SU-DHL-6 (cell line): ENCODE data around the gene WWC1.
"Not testable (repeated sequence)": the region's sequence is repeated elsewhere in the genome, so short reads cannot be mapped to it uniquely, and the experiment has no call there.

Source experiments
- H2AFZ ChIP-seq: fragments of 200-600 bp; sonication (generic); 2 replicates; pipeline ENCODE4 v1.6.1; 2014; ENCODE audit warnings: low read depth, mild to moderate bottlenecking, moderate library complexity, mixed read lengths, antibody characterized with exemption, low read length; ENCODE audit not compliant: severe bottlenecking
- H3F3A ChIP-seq: fragments of 200-600 bp; shearing (Covaris generic); 2 replicates; pipeline ENCODE4 v1.6.0; 2016; ENCODE audit warnings: antibody characterized with exemption, mild to moderate bottlenecking; ENCODE audit not compliant: insufficient read depth
- H3K27ac ChIP-seq: fragments of 200-600 bp; sonication (generic); 2 replicates; pipeline ENCODE4 v1.5.1; 2016; ENCODE audit warnings: low read depth, mild to moderate bottlenecking, low read length, moderate library complexity, mixed read lengths
- H3K27me3 ChIP-seq: fragments of 200-600 bp; sonication (generic), shearing (Covaris generic); 2 replicates; pipeline ENCODE4 v1.6.0; 2014; ENCODE audit warnings: mild to moderate bottlenecking, low read length
- H3K36me3 ChIP-seq: fragments of 200-600 bp; sonication (generic); 2 replicates; pipeline ENCODE4 v1.6.1; 2014; ENCODE audit warnings: mild to moderate bottlenecking, low read length, mixed read lengths
- H3K4me2 ChIP-seq: fragments of 300-600, 200-600 bp; shearing (Covaris generic), sonication (generic); 2 replicates; pipeline ENCODE4 v1.6.0; 2014; ENCODE audit warnings: low read length, low read depth, mild to moderate bottlenecking; ENCODE audit not compliant: poor library complexity, severe bottlenecking
- H3K4me3 ChIP-seq: fragments of 200-600 bp; sonication (generic); 2 replicates; pipeline ENCODE4 v1.5.1; 2014; ENCODE audit warnings: antibody characterized with exemption, low read length, mild to moderate bottlenecking, mixed read lengths; ENCODE audit not compliant: insufficient read depth, poor library complexity, severe bottlenecking
- H3K79me2 ChIP-seq: fragments of 200-600 bp; sonication (generic); 2 replicates; pipeline ENCODE4 v1.6.1; 2014; ENCODE audit warnings: mild to moderate bottlenecking, low read length, moderate library complexity; ENCODE audit not compliant: insufficient read depth
- H3K9ac ChIP-seq: fragments of 200-600 bp; sonication (generic); 2 replicates; pipeline ENCODE4 v1.7.0; 2014; ENCODE audit warnings: mild to moderate bottlenecking, low read length
- H3K9me2 ChIP-seq: fragments of 200-600 bp; sonication (generic); replicated peaks from 2 replicates; pipeline ENCODE4 v1.6.1; 2014; ENCODE audit warnings: low read length; ENCODE audit not compliant: insufficient read depth
- H3K9me3 ChIP-seq: fragments of 200-600 bp; sonication (generic); 2 replicates; pipeline ENCODE4 v1.6.1; 2014; ENCODE audit warnings: low read length, mixed read lengths; ENCODE audit not compliant: insufficient read depth
- H4K20me1 ChIP-seq: fragments of 200-600 bp; sonication (generic); 2 replicates; pipeline ENCODE4 v1.6.1; 2014; ENCODE audit warnings: low read depth, mild to moderate bottlenecking, antibody characterized with exemption, low read length, moderate library complexity, mixed read lengths
- CTCF ChIP-seq: fragments of 200-600 bp; sonication (generic); IDR thresholded peaks from one replicate; pipeline ENCODE4 v1.5.1; 2017; ENCODE audit warnings: antibody characterized with exemption, mild to moderate bottlenecking, low read length, moderate library complexity; ENCODE audit not compliant: insufficient read depth, poor library complexity, severe bottlenecking
- EZH2phosphoT487 ChIP-seq: fragments of 200-600 bp; sonication (generic), shearing (Covaris generic); conservative IDR thresholded peaks from 2 replicates; pipeline ENCODE4 v1.6.1; 2018; ENCODE audit warnings: mild to moderate bottlenecking, antibody characterized with exemption, low read length, moderate library complexity, mixed read lengths

Gene WWC1

DNA sequence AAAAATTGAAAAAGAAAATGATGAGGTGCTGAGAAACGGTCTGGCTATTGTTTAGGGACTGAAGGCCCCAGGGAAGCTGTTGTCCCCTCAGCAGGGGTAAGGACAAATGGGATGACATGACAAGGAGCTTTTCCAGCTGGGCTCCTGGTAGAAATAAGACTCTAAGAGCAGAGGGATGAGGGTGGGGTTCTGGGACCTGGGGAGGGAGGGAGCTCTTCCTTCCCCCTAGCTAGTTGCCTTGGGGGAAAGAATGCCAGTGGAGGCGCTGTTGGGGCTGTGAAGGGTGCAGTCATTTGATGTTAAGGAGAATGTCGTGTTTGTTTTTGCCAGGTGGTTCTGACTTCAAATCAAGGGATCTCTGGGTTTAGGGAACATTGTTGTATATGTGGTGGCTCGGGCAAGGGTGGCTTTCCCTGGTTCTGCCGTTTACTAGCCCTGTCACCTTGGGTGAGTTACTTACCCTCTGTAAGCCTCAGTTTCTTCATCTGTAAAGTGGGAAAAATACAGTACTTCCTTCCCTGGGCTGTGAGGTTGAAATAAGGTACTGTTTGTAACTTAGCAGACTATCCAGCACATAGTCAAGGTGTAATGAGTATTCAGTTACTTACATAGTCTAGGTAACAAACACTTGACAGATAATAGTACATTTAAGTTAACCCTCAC, 47.8 kb downstream of the WWC1 start:
- Histone ChIP-seq H3K27ac (no peak overlapping the region), H3K79me2 (no peaks in the 10 kb centered on the region)

DNA sequence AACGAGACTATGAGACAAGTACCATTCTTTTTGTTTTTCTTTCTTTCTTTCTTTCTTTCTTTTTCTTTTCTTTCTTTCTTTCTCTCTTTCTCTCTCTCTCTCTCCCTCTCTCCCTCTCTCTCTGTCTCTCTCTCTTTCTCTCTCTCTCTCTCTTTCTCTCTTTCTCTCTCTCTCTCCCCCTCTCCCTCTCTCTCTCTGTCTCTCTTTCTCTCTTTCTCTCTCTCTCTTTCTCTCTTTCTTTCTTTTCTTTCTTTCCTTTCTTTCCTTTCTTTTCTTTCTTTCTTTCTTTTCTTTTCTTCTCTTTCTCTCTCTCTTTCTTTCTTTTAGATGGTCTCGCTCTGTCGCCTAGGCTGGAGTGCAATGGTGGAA, 48.3 kb downstream of the WWC1 start:
- H4K20me1 ChIP-seq, H3K9me3 ChIP-seq, H3K27me3 ChIP-seq, H3K36me3 ChIP-seq, H3K9me2 ChIP-seq, H3K4me2 ChIP-seq, H3K4me3 ChIP-seq, H3F3A ChIP-seq, H3K27ac ChIP-seq, H3K9ac ChIP-seq, H3K79me2 ChIP-seq, H2AFZ ChIP-seq: not testable (repeated sequence)

More for the DNA sequence above, 47.8 kb downstream of the WWC1 start:
- no peaks in the 10 kb centered on the region for H3K27me3 ChIP-seq
- no peak overlapping the region for H3K9ac ChIP-seq
- no peaks in the 10 kb centered on the region for H3K9me3 ChIP-seq
- H3K4me3 ChIP-seq = no peak overlapping the region
- no peaks in the 10 kb centered on the region for H3F3A ChIP-seq
- no peaks in the 10 kb centered on the region for H4K20me1 ChIP-seq
- H3K4me2 ChIP-seq = no peak overlapping the region
- no peaks in the 10 kb centered on the region for H3K9me2 ChIP-seq
- TF ChIP-seq EZH2phosphoT487 = no peak
- no peak for TF ChIP-seq CTCF
- no peaks in the 10 kb centered on the region for H3K36me3 ChIP-seq
- no peak overlapping the region for H2AFZ ChIP-seq

GRCh38 chr5:168340487-168340886, 49.0 kb downstream of the WWC1 start:
- Histone ChIP-seq H4K20me1 (no peaks in the 10 kb centered on the region), H3K9me3 (no peaks in the 10 kb centered on the region), H3K79me2 (no peaks in the 10 kb centered on the region), H3K27me3 (no peaks in the 10 kb centered on the region), H3K36me3 (no peaks in the 10 kb centered on the region), H3K9ac (no peak overlapping the region), H3F3A (no peaks in the 10 kb centered on the region), H3K4me3 (no peak overlapping the region), H3K9me2 (no peaks in the 10 kb centered on the region), H3K27ac (no peak overlapping the region), H3K4me2 (no peak overlapping the region), H2AFZ (no peak overlapping the region)
- no peak for TF ChIP-seq EZH2phosphoT487
- no peak for TF ChIP-seq CTCF

DNA sequence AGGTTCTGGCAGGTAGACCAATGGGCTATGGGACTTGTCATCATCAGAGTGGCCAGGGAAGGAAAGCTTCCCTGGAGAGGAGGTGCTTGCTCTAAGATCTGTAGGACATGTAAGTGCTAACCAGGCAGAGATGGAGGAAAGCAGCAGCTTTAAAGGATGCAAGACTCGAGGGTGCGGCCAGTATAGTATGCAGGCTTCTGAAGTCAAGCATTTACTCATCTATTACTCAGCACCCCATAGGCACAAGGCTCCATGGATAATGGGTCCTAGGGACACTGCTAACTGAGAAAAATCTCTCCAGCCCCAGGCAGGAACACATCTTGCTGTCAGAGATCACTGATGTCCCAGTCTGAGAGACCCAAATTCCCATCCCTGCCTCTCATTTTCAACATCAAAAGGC, 49.7 kb downstream of the WWC1 start:
- Histone ChIP-seq H3K79me2 (no peaks in the 10 kb centered on the region), H3F3A (no peaks in the 10 kb centered on the region), H3K9me2 (no peaks in the 10 kb centered on the region), H3K27me3 (no peaks in the 10 kb centered on the region), H3K4me2 (no peak overlapping the region), H3K4me3 (no peak overlapping the region), H3K9ac (no peak overlapping the region), H3K36me3 (no peaks in the 10 kb centered on the region), H3K9me3 (no peaks in the 10 kb centered on the region), H4K20me1 (no peaks in the 10 kb centered on the region), H3K27ac (no peak overlapping the region), H2AFZ (no peak overlapping the region)
- TF ChIP-seq EZH2phosphoT487 = no peak
- TF ChIP-seq CTCF = no peak
